A673 (cell line): Measurements from ENCODE around the gene AOC2. TPM values are rescaled to one million over a fixed set of nuclear protein-coding genes. Genes with fewer than 3 reads are reported as not detected.
"Not testable (repeated sequence)": the region's sequence is repeated elsewhere in the genome, so short reads cannot be mapped to it uniquely, and the experiment has no call there.

Experiments used
- BruUV-seq: library from RNA; stranded (reverse); fragments of 400-500 nt; replicated peaks from 2 replicates; lab custom pipeline; 2021; lab: Mats Ljungman, UMichigan
- CTCF ChIA-PET: fragments of 300-600 bp; sonication (Branson Sonifier 250); formaldehyde crosslinking; loops from one replicate; lab custom pipeline; 2022; ENCODE audit warnings: antibody characterized with exemption; lab: Charles Lee
- POLR2A ChIA-PET: fragments of 300-600 bp; sonication (Branson Sonifier 250); formaldehyde crosslinking; loops from one replicate; lab custom pipeline; 2022; ENCODE audit warnings: antibody characterized with exemption; ENCODE audit not compliant: low non-redundant PET; lab: Charles Lee
- DNase-seq: peaks from one replicate; pipeline ENCODE4 v3.0.0-alpha.2; 2015; ENCODE audit warnings: low spot score
- H3K27ac ChIP-seq: fragments of 200-600 bp; sonication (generic); 2 replicates; pipeline ENCODE4 v1.5.1; 2016; ENCODE audit warnings: mixed run types, low read depth, mild to moderate bottlenecking, mixed read lengths, antibody characterized with exemption, low read length; ENCODE audit not compliant: poor library complexity, severe bottlenecking
- H3K27me3 ChIP-seq: fragments of 200-600 bp; sonication (generic); replicated peaks from 2 replicates; pipeline ENCODE4 v1.6.1; 2017; ENCODE audit warnings: mixed run types, low read depth, mild to moderate bottlenecking, mixed read lengths, antibody characterized with exemption, low read length; ENCODE audit not compliant: insufficient read depth, poor library complexity
- H3K36me3 ChIP-seq: fragments of 200-600 bp; sonication (generic); 2 replicates; pipeline ENCODE4 v1.6.1; 2016; ENCODE audit warnings: mixed run types, mild to moderate bottlenecking, mixed read lengths, antibody characterized with exemption, low read length; ENCODE audit not compliant: insufficient read depth, poor library complexity, severe bottlenecking
- H3K4me1 ChIP-seq: fragments of 200-600 bp; sonication (generic); 2 replicates; pipeline ENCODE4 v1.6.1; 2017; ENCODE audit warnings: mixed run types, mild to moderate bottlenecking, mixed read lengths, antibody characterized with exemption, low read length; ENCODE audit not compliant: insufficient read depth, poor library complexity, severe bottlenecking
- H3K4me3 ChIP-seq: fragments of 200-600 bp; sonication (generic); 2 replicates; pipeline ENCODE4 v1.5.1; 2016; ENCODE audit warnings: low read depth, mixed run types, mild to moderate bottlenecking, mixed read lengths, low read length; ENCODE audit not compliant: poor library complexity, severe bottlenecking
- H3K9me3 ChIP-seq: fragments of 200-600 bp; sonication (generic); 2 replicates; pipeline ENCODE4 v1.6.1; 2016; ENCODE audit warnings: mixed run types, low read depth, mild to moderate bottlenecking, mixed read lengths, antibody characterized with exemption, low read length; ENCODE audit not compliant: poor library complexity, severe bottlenecking
- EZH2 ChIP-seq: fragments of 200-600 bp; sonication (generic); IDR thresholded peaks from 2 replicates; pipeline ENCODE4 v1.6.1; 2017; ENCODE audit warnings: borderline replicate concordance, low read depth, mild to moderate bottlenecking, mixed read lengths, antibody characterized with exemption, low read length; ENCODE audit not compliant: poor library complexity, severe bottlenecking
- intact Hi-C: fragments of 100-400 bp; cut with micrococcal nuclease; formaldehyde crosslinking; loops from one replicate; pipeline ENCODE4 v1.10.0; 2022; ENCODE audit not compliant: unreplicated experiment
- total RNA-seq: library from RNA; stranded (reverse); gene quantifications from 2 replicates; pipeline ENCODE4 v1.2.3, GENCODE V29; 2021
- TF ChIP-seq, protein P1 (sequence below): fragments of 300-800, 200-600 bp; sonication (generic); conservative IDR thresholded peaks from 2 replicates; pipeline ENCODE4 v1.5.1; 2017; ENCODE audit warnings: low read depth, mild to moderate bottlenecking, antibody characterized with exemption, low read length, moderate library complexity, mixed read lengths

AOC2 gene
- total RNA-seq, 1 experiment from 2014 or later = 1.2 TPM

DNA sequence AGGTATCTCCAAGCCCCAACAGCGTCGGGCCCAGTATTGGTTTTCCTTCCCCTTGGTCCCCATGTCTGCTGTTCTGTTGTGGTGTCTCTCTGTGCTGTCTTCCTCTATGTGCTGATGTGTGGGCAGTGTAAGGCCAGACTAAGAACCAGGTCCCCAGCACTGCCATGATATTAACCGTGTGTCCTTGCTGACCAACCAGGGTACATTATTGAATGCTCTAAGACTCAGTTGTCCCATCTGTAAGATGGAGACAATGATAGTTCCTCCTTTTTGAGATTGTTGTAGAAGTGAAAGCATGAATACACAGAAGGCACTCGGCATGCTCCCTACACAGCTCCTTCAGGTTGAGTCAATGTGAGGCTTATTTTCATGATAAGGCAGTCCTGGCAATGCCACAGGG, 27.3 kb downstream of the AOC2 start:
- TF ChIP-seq, protein P1, sequence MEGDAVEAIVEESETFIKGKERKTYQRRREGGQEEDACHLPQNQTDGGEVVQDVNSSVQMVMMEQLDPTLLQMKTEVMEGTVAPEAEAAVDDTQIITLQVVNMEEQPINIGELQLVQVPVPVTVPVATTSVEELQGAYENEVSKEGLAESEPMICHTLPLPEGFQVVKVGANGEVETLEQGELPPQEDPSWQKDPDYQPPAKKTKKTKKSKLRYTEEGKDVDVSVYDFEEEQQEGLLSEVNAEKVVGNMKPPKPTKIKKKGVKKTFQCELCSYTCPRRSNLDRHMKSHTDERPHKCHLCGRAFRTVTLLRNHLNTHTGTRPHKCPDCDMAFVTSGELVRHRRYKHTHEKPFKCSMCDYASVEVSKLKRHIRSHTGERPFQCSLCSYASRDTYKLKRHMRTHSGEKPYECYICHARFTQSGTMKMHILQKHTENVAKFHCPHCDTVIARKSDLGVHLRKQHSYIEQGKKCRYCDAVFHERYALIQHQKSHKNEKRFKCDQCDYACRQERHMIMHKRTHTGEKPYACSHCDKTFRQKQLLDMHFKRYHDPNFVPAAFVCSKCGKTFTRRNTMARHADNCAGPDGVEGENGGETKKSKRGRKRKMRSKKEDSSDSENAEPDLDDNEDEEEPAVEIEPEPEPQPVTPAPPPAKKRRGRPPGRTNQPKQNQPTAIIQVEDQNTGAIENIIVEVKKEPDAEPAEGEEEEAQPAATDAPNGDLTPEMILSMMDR = no peak
- CTCF ChIA-PET = no interaction called here
- Histone ChIP-seq H3K27me3 (no peaks in the 10 kb centered on the region), H3K4me1 (no peaks in the 10 kb centered on the region), H3K9me3 (no peaks in the 10 kb centered on the region), H3K36me3 (no peaks in the 10 kb centered on the region), H3K4me3 (no peak overlapping the region), H3K27ac (no peak overlapping the region)
- no TSS peak for BruUV-seq
- POLR2A ChIA-PET = no interaction called here
- no peak for DNase-seq
- intact Hi-C loops = no loop called here

DNA sequence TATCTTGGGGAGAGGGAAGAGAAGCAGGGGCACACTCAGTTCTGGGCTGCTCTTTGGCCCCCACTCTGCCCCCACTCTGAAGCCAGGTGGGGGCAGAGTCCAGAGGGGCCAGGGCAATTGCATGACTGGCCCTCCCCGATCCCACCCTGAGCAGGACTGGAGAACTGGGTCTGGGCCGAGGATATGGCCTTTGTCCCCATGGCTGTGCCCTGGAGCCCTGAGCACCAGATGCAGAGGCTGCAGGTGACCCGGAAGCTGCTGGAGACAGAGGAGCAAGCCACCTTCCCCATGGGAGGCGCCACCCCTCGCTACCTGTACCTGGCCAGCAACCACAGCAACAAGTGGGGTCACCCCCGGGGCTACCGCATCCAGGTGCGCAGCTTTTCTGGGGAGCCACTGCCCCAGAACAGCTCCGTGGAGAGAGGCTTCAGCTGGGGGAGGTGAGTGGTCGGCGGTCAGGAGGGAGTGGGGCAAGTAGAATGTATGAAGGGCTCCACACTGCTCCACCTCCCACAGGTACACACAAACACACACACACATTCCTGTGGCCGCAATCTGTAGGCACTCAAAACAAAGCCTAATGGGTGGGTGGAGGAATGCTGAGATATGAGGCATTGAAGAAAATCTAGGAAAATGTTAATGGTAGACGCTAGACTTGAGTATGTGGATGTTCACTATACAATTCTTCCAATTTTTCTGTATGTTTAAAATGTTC, 28.0 kb downstream of the AOC2 start:
- H3K4me1 ChIP-seq = no peaks in the 10 kb centered on the region
- DNase-seq = no peak
- no peaks in the 10 kb centered on the region for H3K27me3 ChIP-seq
- no TSS peak for BruUV-seq
- H3K36me3 ChIP-seq = no peaks in the 10 kb centered on the region
- H3K4me3 ChIP-seq = no peak overlapping the region
- ChIA-PET CTCF (no interaction called here), POLR2A (no interaction called here)
- TF ChIP-seq, protein P1 = no peak
- no peak for TF ChIP-seq EZH2
- H3K27ac ChIP-seq = no peak overlapping the region
- H3K9me3 ChIP-seq = no peaks in the 10 kb centered on the region
- intact Hi-C loops = no loop called here

DNA sequence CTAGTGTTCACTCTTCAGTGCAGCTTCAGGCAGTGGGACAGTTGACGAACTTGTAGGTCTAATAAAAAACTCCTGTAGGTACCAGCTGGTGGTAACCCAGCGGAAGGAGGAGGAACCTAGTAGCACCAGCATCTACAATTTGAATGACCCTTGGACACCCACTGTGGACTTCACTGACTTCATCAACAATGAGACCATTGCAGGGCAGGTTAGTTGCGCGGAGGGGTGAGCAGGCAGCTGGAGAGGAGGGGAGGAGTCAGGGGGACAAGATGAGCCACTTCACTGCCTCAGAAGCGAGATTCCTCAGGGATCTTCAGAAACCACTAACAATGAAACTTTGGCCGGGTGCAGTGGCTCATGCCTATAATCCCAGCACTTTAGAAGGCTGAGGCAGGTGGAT, 28.9 kb downstream of the AOC2 start:
- CTCF ChIA-PET = interaction anchor here (0.6 kb wide), 1 partner anchor 19 kb away, joined by 12 read pairs; no protein-coding TSS in a partner anchor

DNA sequence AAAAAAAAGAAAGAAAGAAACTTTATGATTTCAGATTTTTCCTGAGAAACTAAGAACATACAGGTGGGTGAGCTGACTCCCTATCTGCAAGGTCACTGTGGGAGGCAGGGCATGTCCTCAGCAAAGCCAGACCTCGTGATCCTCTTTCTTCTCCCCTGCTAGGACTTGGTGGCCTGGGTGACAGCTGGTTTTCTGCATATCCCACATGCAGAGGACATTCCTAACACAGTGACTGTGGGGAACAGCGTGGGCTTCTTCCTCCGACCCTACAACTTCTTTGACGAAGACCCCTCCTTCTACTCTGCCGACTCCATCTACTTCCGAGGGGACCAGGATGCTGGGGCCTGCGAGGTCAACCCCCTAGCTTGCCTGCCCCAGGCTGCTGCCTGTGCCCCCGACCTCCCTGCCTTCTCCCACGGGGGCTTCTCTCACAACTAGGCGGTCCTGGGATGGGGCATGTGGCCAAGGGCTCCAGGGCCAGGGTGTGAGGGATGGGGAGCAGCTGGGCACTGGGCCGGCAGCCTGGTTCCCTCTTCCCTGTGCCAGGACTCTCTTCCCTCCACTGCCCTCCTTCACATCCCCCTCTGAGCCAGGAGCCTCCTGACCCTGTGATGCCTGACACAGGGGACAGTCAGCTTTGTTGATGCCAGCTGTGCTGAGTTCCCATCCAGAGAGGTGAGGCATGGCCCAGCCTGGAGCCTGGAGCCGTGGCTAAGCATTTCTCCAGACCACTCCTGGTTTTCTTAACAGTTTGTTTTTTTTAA, 29.7 kb downstream of the AOC2 start:
- CTCF ChIA-PET = not testable (repeated sequence)

More for the DNA sequence above, 28.9 kb downstream of the AOC2 start:
- H3K27me3 ChIP-seq = no peaks in the 10 kb centered on the region
- POLR2A ChIA-PET = no interaction called here
- intact Hi-C loops = no loop called here
- no peak overlapping the region for H3K4me3 ChIP-seq
- H3K27ac ChIP-seq = no peak overlapping the region
- no peaks in the 10 kb centered on the region for H3K4me1 ChIP-seq
- BruUV-seq = no TSS peak
- no peaks in the 10 kb centered on the region for H3K36me3 ChIP-seq
- no peak for DNase-seq
- TF ChIP-seq EZH2 = no peak
- TF ChIP-seq, protein P1 = no peak
- no peaks in the 10 kb centered on the region for H3K9me3 ChIP-seq

More for the DNA sequence above, 29.7 kb downstream of the AOC2 start:
- H3K9me3 ChIP-seq, POLR2A ChIA-PET, H3K27me3 ChIP-seq, intact Hi-C loops, BruUV-seq, H3K4me1 ChIP-seq, H3K27ac ChIP-seq, H3K36me3 ChIP-seq, DNase-seq, H3K4me3 ChIP-seq: not testable (repeated sequence)
